ENCODE measurements around the gene FAM200A.

DNA sequence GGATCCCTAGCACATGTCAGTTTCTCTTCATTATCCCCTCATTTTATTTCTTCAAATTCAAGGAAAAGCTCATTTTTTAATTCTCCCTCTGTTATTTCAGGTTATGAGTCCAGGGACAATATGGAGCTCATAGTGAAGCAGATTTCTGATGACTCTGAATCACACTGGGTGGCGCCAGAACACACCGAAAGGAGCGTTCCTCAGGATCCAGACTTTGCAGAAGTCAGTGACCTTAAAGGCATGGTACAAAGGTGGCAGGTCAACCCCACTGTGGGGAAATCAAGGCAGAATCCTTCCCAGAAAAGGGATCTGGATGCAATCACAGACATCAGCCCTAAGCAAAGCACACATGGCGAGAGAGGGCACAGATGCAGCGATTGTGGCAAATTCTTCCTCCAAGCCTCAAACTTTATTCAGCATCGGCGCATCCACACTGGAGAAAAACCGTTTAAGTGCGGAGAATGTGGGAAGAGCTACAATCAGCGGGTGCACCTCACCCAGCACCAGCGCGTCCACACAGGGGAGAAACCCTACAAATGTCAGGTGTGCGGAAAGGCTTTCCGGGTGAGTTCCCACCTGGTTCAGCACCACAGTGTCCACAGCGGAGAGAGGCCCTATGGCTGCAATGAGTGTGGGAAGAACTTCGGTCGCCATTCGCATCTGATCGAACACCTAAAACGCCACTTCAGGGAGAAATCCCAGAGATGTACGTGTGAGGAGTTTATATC, 26.0 kb downstream of the FAM200A start:
- TF ChIP-seq, protein P1, sequence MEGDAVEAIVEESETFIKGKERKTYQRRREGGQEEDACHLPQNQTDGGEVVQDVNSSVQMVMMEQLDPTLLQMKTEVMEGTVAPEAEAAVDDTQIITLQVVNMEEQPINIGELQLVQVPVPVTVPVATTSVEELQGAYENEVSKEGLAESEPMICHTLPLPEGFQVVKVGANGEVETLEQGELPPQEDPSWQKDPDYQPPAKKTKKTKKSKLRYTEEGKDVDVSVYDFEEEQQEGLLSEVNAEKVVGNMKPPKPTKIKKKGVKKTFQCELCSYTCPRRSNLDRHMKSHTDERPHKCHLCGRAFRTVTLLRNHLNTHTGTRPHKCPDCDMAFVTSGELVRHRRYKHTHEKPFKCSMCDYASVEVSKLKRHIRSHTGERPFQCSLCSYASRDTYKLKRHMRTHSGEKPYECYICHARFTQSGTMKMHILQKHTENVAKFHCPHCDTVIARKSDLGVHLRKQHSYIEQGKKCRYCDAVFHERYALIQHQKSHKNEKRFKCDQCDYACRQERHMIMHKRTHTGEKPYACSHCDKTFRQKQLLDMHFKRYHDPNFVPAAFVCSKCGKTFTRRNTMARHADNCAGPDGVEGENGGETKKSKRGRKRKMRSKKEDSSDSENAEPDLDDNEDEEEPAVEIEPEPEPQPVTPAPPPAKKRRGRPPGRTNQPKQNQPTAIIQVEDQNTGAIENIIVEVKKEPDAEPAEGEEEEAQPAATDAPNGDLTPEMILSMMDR (conservative IDR thresholded peaks at IDR 0.05; ENCODE audit: low read length): peak; percentile 61
- TF ChIP-seq EZH2phosphoT487 (IDR thresholded peaks at IDR 0.05; ENCODE audit: borderline replicate concordance): no peak
